NCI-H1417 treated with DMSO at 0.1 percent for 48 hours (cell line): ENCODE results near the gene MYO1C.

Experiments
- DNase-seq: peaks from one replicate; lab custom pipeline; 2025; lab: John Stamatoyannopoulos, UW

Gene MYO1C

DNA sequence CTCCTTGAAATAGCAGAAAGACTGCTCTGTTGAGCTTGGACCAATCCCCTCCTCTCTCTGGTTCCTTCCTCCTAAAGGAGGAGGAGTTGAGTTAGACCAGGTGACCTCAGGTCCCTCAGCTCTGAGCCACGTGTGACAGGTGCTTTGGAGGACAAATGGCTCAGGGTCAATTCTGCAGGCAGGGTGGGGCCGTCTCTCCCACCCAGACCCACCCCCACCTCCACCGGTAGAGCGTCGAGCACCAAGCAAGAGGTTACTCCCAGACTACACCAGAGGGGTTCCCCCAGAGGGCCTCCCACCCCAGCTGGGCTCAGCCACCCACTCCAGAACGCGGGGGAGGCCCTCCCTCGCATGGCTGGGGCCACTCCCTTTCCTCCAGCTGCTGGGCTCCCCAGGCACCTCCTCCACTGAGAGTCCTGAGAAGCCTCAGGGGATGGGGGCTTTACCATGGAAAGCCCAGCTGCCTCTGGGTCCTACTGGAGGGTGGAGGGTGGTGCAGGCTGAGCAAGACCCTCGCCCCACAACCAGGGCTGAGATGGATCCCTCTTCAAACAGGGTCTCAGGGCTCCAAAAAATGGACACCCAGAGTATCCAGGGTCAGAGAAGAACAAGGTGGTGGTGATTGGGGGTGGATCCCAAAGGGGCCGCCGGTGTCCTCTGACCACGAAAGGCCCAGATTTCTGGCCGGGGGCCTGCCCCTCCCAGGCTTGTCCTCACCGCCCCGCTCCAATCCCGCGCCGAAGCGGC lies 7.6 kb downstream of the MYO1C start:
- DNase-seq = no peak

DNA sequence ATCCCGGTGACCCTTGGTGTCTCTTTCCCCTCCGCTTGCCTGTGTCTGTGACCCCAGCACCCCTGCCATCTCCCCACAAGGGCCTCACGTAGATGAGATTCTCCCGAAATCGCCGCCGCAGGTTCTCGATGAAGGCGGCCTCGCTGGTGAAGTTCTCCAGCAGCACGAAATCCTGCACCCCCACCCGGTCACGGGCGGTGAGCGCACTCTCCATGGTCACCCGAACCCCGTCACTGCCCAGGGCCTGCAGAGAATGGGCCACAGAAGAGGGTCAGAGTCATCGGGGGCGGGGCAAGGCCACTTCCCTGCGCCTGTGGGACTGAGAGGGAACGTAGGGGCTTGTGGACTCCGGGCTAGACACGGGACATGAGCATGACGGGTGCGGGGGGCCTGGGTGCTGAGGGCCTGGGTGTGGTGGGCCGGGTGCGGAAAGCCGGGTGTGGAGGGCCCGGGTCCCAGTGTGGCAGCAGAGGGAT lies 8.4 kb downstream of the MYO1C start:
- no peak for DNase-seq

DNA sequence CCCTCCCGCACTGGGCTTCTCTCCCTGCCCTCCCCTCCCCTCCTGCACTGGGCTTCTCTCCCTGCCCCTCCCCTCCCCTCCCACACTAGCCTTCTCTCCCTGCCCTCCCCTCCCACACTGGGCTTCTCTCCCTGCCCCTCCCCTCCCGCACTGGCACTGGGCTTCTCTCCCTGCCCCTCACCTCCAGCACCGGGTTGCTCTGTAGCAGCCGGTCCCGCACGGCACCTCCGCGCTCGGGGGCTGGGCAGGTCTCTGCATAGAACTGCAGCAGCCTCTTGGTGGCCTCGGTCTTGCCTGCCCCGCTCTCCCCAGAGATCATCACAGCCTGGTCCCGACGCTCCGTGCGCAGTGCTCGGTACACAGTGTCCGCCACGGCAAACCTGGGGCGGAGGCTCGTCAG lies 9.8 kb downstream of the MYO1C start:
- no peak for DNase-seq

DNA sequence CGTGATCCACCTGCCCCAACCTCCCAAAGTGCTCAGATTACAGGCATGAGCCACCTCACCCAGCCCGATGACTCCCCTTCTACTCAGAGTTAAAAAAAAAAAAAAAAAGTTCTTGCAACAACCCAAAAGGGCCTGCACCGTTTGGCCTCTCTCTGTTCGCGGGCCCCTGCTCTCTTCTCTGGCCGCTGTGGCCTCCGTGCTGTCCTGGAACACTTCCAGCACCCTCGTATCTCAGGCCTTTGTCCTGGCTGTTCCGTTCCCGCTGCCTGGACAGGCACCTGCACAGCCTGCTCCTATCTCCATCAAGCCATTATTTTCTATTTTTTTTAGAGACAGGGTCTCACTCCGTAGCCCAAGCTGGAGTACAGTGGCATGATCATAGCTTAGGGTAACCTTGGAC lies 10.8 kb downstream of the MYO1C start:
- DNase-seq = no peak

DNA sequence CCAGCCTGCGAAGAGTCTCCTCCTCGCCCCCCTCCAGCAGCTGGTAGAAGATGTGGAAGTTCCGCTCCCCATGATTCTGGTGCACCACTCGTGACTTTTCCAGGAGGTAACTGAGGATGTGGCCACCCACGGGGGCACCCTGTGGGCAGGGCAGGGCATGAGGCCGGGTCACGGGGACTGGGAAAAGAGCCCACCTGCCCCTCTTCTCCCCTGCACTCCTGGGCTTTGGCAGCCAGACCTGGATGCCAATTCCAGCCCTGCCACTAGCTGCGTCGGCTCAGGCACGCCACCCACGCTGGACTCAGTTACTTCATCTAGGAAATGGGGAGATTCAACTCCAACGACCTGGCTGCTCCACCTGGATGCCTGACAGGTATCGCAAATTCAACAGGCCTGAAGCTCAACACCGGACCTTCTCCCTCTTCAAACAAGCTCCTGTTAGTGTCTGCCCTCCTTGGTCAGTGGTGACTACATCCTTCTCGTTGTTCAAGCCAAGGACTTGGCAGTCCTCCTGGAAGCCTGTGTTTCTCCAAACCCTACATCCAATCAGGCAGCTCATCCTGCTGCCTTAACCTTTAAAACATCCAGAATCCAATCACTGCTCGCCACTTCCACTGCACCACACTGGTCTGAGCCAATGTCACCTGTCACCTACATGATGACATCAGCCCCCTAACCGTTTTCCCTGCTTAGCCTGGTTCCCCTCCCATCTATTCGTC lies 11.6 kb downstream of the MYO1C start:
- no peak for DNase-seq

DNA sequence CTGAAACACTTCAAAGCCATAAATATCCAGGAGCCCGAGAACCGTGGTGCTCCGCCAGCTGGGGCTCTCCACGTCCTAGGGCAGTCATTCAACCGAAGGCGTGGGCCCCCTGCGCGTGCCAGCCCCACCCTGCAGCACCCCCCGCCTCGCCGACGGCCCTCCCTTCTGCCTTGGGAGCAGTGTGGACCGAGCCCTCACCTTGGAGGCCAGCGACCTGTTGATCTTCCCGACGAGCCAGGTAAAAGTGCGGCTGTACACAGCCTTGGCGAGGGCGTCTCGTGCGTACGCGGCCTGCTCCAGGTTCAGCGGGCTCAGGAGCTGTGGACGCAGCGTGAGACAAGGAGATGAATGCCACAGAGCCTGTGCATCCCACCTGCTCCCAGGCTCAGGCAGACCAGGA lies 14.1 kb downstream of the MYO1C start:
- DNase-seq = no peak

DNA sequence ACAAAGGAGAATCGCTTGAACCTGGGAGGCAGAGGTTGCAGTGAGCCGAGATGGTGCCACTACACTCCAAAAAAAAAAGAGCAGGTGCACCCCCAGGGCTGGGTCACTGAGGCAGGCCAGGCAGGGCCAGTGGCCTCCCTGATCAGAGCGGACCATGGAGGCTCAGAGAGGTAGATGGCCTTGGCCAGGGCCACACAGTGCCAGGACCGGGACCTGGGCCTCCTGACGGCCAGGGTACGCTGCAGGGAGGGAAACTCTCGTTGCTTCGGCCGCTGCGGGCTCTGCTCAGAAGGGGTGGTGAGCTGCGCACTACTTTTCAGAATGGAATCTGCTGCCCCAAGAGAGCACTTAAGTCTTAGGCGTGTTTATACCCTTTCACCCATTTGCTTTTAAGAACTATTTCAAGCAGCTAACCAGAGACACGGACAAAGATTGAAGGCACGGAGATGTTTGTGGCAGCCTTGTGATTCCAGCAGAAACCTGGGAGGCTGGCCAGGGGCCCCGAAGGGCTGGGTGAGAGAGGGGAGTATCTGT lies 17.1 kb downstream of the MYO1C start:
- DNase-seq = no peak

DNA sequence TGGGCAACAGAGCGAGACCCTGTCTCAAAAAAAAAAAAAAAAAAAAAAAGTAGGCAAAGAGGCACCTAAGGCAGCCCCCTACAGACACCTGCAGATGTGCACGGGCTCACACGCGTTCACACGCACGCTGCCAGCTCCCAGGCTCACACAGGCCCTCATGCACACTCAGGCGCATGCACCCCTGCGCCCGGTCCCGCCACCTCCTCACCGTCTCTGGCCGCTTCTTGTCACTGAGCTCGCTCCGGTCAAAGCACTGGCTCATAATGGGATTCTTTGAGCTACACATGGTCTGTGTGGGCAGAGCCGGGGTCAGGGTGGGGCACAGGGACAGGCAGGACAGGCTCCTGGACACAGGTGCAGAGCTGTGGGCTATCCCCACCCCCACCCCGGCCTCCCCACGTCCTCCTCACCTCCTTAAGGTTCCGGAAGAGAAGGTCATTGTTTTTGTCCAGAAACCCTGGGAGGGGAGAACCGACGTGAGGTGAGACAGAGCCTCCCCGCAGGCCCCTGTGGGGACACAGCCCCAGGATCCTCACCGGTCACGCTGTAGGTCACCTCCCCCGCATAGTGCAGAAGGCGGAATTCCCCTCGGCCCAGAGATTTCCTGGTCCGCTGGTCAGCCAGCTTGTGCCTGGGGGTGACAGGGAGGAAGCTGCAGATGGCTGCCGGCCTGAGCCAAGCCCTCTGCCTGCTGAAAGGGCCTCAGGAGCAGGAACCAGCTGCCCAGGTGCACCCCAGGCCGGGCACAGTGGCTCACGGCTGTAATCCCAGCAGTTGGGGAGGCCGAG lies 17.9 kb downstream of the MYO1C start:
- no peak for DNase-seq

DNA sequence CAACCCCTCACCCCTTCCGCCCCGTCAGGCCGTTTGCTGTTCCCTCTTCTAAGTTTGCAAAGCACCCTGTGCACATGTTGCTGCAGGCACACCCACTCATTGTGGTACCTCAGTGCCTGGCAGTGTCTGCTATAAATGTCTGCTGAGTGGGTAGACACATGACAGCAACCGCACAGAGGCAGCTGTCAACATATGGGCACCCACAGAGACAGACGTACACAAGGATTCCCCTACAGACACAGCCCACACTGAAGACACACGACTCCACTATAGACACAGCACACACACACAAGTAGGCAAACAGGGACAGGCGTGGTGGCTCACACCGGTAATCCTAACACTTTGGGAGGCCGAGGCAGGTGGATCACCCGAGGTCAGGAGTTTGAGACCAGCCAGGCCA lies 18.6 kb downstream of the MYO1C start:
- DNase-seq = no peak

DNA sequence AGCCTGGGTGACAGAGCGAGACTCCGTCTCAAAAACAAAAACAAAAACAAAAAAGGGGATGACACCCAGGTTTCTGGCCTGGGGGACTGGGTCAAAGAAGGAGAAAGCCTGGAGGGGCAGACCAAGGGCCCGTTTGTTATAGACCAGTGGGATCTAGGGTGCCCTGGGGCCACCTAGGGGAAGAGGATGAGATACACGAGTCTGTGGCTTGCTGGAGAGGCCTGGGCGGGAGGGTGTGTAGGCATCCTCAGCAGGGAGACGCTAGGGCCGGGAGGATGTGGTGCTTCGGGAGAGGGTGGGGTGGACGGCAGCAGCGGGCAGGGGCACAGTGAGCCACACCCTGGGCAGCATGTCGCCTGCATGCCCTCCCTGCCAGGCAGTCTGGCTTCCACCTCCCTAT lies 19.3 kb downstream of the MYO1C start:
- DNase-seq = no peak

DNA sequence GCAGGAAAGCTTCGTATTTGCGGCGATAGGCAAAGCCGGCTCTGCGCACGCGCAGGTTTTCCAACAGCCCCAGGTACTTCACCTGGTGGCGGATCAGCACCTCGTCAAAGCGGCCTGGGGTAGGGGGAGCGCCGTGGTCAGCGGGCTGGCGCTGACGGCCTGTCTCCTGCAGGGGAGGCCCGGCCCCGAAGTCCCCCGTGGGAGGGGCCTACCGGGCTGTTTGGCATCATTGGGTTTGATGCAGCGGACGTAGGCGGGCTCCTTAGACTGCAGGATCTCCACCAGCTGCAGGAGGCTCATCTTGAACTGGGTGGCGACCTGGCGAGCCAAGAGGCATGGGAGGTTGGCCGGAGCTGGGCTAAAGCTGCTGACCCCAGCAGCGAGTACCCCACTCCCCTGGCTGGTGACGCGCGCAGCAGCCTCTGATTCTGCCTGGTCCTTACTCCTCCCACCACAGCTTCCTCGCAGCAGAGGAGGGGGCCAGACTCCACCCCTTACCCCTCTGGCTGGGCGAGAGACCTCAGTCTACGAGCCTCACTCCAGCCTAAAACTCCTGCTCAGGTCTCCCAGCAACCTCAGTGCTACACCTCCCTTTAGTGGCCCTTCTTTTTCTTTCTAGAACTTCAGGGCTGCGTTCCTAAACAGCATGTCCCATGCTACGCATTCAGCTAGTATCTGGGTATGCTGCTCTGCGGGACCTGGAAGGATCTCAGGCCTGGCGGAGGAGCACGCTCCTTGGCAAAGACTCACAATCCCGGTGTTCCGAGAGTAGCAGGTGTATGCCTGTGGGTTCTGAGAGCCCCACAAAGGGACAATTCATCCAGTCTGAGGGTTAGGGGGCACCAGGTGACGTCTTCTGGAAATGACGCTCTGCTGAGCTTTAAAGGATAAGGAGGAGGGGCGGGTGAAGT lies 20.3 kb downstream of the MYO1C start:
- DNase-seq = no peak

DNA sequence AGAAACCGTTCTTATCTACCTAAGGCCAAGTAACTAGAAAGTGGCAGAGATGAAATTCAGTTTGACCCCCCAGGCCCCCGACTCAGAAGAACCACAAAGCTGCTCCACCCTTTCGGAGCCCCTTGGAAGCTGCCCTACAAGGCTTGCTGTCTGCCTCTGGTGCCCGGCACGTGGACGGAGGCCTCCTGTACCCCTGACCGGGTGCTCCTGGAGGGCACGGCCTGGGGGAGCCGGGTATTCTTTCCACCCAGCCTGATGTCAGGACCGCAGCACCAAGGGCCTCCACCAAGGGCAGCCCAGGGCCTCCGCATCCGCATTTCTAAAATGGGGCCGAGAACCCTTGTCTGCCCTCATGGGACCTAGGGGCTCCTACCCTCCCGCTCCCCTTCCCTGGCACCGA lies 21.0 kb downstream of the MYO1C start:
- DNase-seq = no peak

DNA sequence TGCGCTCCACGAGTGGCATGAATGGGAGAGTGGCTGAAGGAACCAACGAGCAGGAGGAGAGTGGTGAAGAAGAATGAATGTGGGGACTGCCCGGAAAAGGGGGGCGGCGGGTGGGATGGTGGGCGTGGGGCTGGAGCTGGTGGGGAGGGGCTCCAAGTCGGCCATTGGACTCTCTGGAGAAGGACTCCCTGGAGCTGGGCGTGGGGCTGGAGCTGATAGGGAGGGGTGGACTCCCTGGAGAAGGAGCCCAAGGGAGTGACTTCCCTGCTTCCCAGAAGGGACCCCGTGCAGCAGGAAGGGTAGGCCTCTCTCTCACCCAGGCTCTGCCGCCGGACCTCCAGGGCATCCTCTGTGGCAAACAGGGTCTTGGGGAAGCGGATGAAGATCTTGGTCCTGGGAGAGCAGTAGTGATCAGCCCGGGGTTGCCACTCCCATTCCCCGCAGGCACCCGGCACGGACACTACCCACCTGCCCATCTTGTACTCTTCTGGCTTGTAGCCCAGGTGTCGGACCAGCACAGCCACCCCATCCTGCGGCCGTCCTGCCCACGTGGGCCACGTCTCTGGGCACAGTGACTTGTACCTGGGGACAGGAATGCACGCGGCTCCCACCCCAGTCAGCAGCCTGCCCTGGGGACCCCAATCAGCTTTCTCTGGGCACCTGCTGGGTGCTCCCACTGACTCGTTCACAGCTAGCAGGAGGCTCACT lies 21.6 kb downstream of the MYO1C start:
- no peak for DNase-seq

DNA sequence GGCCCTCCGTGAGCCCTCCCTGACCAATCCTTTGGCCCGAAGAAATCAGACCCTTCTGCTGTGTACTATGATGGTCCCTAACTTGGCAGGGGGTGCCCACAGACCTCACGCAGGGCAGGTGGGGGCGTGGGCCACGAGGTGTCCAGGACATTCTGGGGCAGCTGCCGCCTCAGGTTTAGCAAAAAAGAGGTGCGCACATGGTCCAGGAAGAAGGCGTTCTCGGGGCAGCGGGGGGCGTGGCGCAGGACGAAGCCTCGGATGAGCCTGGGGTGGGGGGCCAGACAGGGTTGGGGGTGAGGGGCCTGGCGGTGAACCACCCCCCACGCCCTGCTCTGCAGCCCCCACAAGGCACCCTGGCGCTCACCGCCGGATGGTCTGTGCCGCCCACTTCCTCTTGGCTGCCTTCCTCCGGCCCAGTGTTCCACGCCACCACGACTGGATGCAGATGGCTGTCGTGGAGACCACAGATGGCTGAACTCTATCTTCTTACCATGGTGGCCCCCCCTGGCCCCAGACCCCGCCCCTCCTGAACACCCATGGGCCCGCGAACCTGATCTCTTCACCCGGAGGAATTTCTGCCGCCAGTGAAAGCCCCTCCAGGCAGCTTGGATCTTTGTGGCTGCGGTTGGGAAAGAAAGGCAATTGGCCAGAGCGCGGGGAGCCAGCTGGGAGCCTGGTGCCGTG lies 22.3 kb downstream of the MYO1C start:
- no peak for DNase-seq

DNA sequence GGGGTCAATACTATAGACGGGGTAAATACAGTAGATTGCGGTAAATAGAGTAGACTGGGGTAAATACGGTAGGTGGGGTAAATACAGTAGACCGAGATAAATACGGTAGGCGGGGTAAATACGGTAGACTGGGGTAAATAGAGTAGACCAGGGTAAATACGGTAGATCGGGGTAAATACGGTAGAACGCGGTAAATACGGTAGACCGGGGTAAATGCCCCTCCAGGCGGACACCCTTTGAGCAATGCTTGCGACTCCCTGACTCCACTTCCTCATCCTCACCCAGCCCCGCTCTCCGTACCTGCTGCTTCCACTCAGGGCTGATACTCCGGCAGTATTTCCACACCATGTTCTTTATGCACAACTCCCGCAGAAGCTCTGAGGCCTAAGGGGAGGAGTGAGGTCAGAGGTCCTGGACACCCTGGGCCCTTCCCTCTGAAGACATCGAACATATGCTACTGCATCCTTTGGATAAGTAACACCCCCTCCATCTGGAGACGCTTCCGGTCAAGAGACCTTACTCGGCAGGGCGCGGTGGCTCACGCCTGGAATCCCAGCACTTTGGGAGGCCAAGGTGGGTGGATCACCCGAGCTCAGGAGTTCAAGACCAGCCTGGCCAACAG lies 23.1 kb downstream of the MYO1C start:
- DNase-seq = no peak

DNA sequence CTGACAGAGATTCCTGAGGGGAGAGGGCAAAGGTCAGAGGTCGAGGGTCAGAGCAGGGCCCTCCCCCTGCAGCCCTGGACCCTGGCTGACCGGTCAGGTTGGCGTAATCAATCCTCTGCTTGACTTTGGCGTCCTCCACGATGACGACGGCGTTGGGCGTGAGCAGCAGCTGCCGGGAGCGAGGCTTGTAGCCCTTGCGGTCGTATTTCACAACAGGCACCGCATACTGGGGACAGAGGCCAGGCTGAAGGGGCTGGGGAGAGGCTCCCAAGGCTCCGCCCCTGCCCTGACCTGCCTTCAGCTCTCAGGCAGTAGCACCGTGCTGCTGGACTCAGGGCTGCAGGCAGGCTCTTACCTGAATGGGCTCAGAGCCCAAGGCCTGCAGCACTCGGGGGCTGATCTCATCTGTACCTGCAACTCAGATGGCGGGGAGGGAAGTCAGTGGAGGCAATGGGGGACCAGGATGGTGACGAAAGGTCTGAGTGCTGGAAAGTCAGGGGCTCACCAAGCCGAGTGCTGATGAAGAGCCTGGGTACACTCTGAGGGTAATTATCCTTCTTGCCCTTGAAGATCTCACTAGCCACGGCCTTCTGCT lies 24.5 kb downstream of the MYO1C start:
- DNase-seq = no peak

DNA sequence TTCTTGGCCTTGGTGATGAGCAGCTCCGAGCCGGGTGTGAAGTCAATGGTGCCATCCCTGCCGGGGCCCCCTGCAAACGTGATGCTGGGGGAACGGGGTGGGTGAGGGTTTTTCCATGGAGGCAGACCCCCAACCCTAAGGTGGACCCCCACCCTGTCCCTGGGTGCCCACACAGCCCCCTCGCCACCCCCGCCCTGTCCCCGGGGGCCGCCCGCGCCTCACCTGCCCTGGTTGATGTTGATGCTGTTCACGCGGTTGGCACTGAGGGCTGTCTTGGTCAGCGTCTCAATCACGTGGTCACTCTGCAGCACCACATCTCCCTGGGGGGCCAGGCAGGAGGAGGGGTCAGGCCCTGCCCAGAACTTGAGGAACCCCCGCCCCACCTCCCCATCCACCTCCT lies 25.2 kb downstream of the MYO1C start:
- DNase-seq = no peak

DNA sequence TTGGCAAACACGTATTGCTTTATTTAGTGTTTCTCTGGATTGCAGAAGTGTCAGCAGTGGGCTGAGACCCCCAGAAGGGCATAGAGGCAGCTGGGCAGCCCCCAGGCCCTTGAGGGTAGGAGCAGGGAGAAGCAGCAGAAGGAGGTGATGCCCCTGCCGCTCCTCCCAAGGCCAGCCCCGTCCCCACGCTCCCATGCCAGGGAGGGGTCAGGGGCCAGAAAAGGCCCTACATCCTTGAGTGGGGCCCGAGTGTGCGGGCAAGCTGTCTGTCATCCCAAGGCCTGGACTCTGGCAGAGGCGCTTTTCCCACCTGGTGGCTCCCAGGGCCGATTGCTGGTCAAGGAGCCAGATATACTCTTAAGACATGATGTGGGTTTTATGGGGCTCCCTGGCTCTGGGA lies 28.3 kb downstream of the MYO1C start:
- no peak for DNase-seq
